ENCODE measurements around the gene PCSK6.
"Not testable (repeated sequence)": the region's sequence is repeated elsewhere in the genome, so short reads cannot be mapped to it uniquely, and the experiment has no call there.

PCSK6 gene

GRCh38 chr15:101381671-101382212, 107.8 kb downstream of the PCSK6 start:
- Histone ChIP-seq H3K27ac (ENCODE audit: low read depth in 2 of 2, low read length in 2 of 2) (no peak overlapping the region), H3K27me3 (ENCODE audit: control insufficient read depth in 2 of 2, insufficient read depth in 2 of 2, low read length in 2 of 2) (no peaks in the 10 kb centered on the region), H3K4me3 (ENCODE audit: low read length in 2 of 2) (no peak overlapping the region), H3K9me3 (ENCODE audit: control insufficient read depth in 2 of 2, low read length in 2 of 2) (no peaks in the 10 kb centered on the region), H3K9ac (ENCODE audit: low read depth in 1 of 2, low read length in 2 of 2) (no peak overlapping the region), H3K4me1 (ENCODE audit: control insufficient read depth in 2 of 2, insufficient read depth in 2 of 2, low read length in 2 of 2) (no peaks in the 10 kb centered on the region), H3K36me3 (ENCODE audit: control insufficient read depth in 2 of 2, insufficient read depth in 2 of 2, low read length in 2 of 2) (peaks cover 3 to 8% of the 10 kb centered on the region in 2 donors)

GRCh38 chr15:101380146-101380545, 109.4 kb downstream of the PCSK6 start:
- H3K9ac ChIP-seq (ENCODE audit: low read depth in 1 of 2, low read length in 2 of 2) = no peak overlapping the region
- peaks cover 0 to 5% of the 10 kb centered on the region in 2 donors for H3K36me3 ChIP-seq (ENCODE audit: control insufficient read depth in 2 of 2, insufficient read depth in 2 of 2, low read length in 2 of 2)
- no peak overlapping the region for H3K27ac ChIP-seq (ENCODE audit: low read depth in 2 of 2, low read length in 2 of 2)
- no peaks in the 10 kb centered on the region for H3K9me3 ChIP-seq (ENCODE audit: control insufficient read depth in 2 of 2, low read length in 2 of 2)
- no peaks in the 10 kb centered on the region for H3K4me1 ChIP-seq (ENCODE audit: control insufficient read depth in 2 of 2, insufficient read depth in 2 of 2, low read length in 2 of 2)
- H3K4me3 ChIP-seq (ENCODE audit: low read length in 2 of 2) = no peak overlapping the region
- no peaks in the 10 kb centered on the region for H3K27me3 ChIP-seq (ENCODE audit: control insufficient read depth in 2 of 2, insufficient read depth in 2 of 2, low read length in 2 of 2)

GRCh38 chr15:101379647-101380046, 109.9 kb downstream of the PCSK6 start:
- Histone ChIP-seq H3K9me3 (ENCODE audit: control insufficient read depth in 2 of 2, low read length in 2 of 2) (no peaks in the 10 kb centered on the region), H3K4me1 (ENCODE audit: control insufficient read depth in 2 of 2, insufficient read depth in 2 of 2, low read length in 2 of 2) (no peaks in the 10 kb centered on the region), H3K36me3 (ENCODE audit: control insufficient read depth in 2 of 2, insufficient read depth in 2 of 2, low read length in 2 of 2) (peaks cover 0 to 5% of the 10 kb centered on the region in 2 donors), H3K4me3 (ENCODE audit: low read length in 2 of 2) (no peak overlapping the region), H3K9ac (ENCODE audit: low read depth in 1 of 2, low read length in 2 of 2) (no peak overlapping the region), H3K27ac (ENCODE audit: low read depth in 2 of 2, low read length in 2 of 2) (no peak overlapping the region), H3K27me3 (ENCODE audit: control insufficient read depth in 2 of 2, insufficient read depth in 2 of 2, low read length in 2 of 2) (no peaks in the 10 kb centered on the region)

GRCh38 chr15:101378879-101379278, 110.6 kb downstream of the PCSK6 start:
- Histone ChIP-seq H3K4me1 (ENCODE audit: control insufficient read depth in 2 of 2, insufficient read depth in 2 of 2, low read length in 2 of 2) (no peaks in the 10 kb centered on the region), H3K9me3 (ENCODE audit: control insufficient read depth in 2 of 2, low read length in 2 of 2) (no peaks in the 10 kb centered on the region), H3K4me3 (ENCODE audit: low read length in 2 of 2) (no peak overlapping the region), H3K36me3 (ENCODE audit: control insufficient read depth in 2 of 2, insufficient read depth in 2 of 2, low read length in 2 of 2) (peaks cover 0 to 5% of the 10 kb centered on the region in 2 donors), H3K27ac (ENCODE audit: low read depth in 2 of 2, low read length in 2 of 2) (no peak overlapping the region), H3K27me3 (ENCODE audit: control insufficient read depth in 2 of 2, insufficient read depth in 2 of 2, low read length in 2 of 2) (no peaks in the 10 kb centered on the region), H3K9ac (ENCODE audit: low read depth in 1 of 2, low read length in 2 of 2) (no peak overlapping the region)

GRCh38 chr15:101378171-101378755, 111.2 kb downstream of the PCSK6 start:
- H3K9me3 ChIP-seq (ENCODE audit: control insufficient read depth in 2 of 2, low read length in 2 of 2) = no peaks in the 10 kb centered on the region
- H3K27me3 ChIP-seq (ENCODE audit: control insufficient read depth in 2 of 2, insufficient read depth in 2 of 2, low read length in 2 of 2) = no peaks in the 10 kb centered on the region
- H3K36me3 ChIP-seq (ENCODE audit: control insufficient read depth in 2 of 2, insufficient read depth in 2 of 2, low read length in 2 of 2) = peaks cover 0 to 5% of the 10 kb centered on the region in 2 donors
- H3K4me3 ChIP-seq (ENCODE audit: low read length in 2 of 2) = no peak overlapping the region
- H3K9ac ChIP-seq (ENCODE audit: low read depth in 1 of 2, low read length in 2 of 2) = no peak overlapping the region
- H3K4me1 ChIP-seq (ENCODE audit: control insufficient read depth in 2 of 2, insufficient read depth in 2 of 2, low read length in 2 of 2) = peaks cover 3 to 4% of the 10 kb centered on the region in 2 donors
- H3K27ac ChIP-seq (ENCODE audit: low read depth in 2 of 2, low read length in 2 of 2) = no peak overlapping the region

- Histone ChIP-seq H3K4me1 (ENCODE audit: control insufficient read depth in 2 of 2, insufficient read depth in 2 of 2, low read length in 2 of 2) (peaks cover 10 to 18% of the 10 kb centered on the region in 2 donors), H3K36me3 (ENCODE audit: control insufficient read depth in 2 of 2, insufficient read depth in 2 of 2, low read length in 2 of 2) (peaks cover 0 to 3% of the 10 kb centered on the region in 2 donors)
These were observed 112.7 kb downstream of the PCSK6 start for GRCh38 chr15:101376615-101377395.

GRCh38 chr15:101375006-101375405, 114.5 kb downstream of the PCSK6 start:
- peaks cover 10 to 20% of the 10 kb centered on the region in 2 donors for H3K4me1 ChIP-seq (ENCODE audit: control insufficient read depth in 2 of 2, insufficient read depth in 2 of 2, low read length in 2 of 2)
- H3K9me3 ChIP-seq (ENCODE audit: control insufficient read depth in 2 of 2, low read length in 2 of 2); H3K4me3 ChIP-seq (ENCODE audit: low read length in 2 of 2); H3K27ac ChIP-seq (ENCODE audit: low read depth in 2 of 2, low read length in 2 of 2); H3K27me3 ChIP-seq (ENCODE audit: control insufficient read depth in 2 of 2, insufficient read depth in 2 of 2, low read length in 2 of 2); H3K36me3 ChIP-seq (ENCODE audit: control insufficient read depth in 2 of 2, insufficient read depth in 2 of 2, low read length in 2 of 2); H3K9ac ChIP-seq (ENCODE audit: low read depth in 1 of 2, low read length in 2 of 2): not testable (repeated sequence)

More at GRCh38 chr15:101376615-101377395, 112.7 kb downstream of the PCSK6 start:
- Histone ChIP-seq H3K9me3 (ENCODE audit: control insufficient read depth in 2 of 2, low read length in 2 of 2) (no peaks in the 10 kb centered on the region), H3K27me3 (ENCODE audit: control insufficient read depth in 2 of 2, insufficient read depth in 2 of 2, low read length in 2 of 2) (no peaks in the 10 kb centered on the region), H3K9ac (ENCODE audit: low read depth in 1 of 2, low read length in 2 of 2) (no peak overlapping the region), H3K4me3 (ENCODE audit: low read length in 2 of 2) (no peak overlapping the region), H3K27ac (ENCODE audit: low read depth in 2 of 2, low read length in 2 of 2) (no peak overlapping the region)

- Histone ChIP-seq H3K36me3 (ENCODE audit: control insufficient read depth in 2 of 2, insufficient read depth in 2 of 2, low read length in 2 of 2) (peaks cover 0 to 3% of the 10 kb centered on the region in 2 donors), H3K27ac (ENCODE audit: low read depth in 2 of 2, low read length in 2 of 2) (no peak overlapping the region)
These were observed 115.2 kb downstream of the PCSK6 start for GRCh38 chr15:101374326-101374725.

GRCh38 chr15:101373577-101373976, 115.9 kb downstream of the PCSK6 start:
- H3K9me3 ChIP-seq (ENCODE audit: control insufficient read depth in 2 of 2, low read length in 2 of 2) = no peaks in the 10 kb centered on the region

More at GRCh38 chr15:101374326-101374725, 115.2 kb downstream of the PCSK6 start:
- Histone ChIP-seq H3K4me3 (ENCODE audit: low read length in 2 of 2) (no peak overlapping the region), H3K4me1 (ENCODE audit: control insufficient read depth in 2 of 2, insufficient read depth in 2 of 2, low read length in 2 of 2) (peaks cover 10 to 20% of the 10 kb centered on the region in 2 donors), H3K9ac (ENCODE audit: low read depth in 1 of 2, low read length in 2 of 2) (no peak overlapping the region), H3K9me3 (ENCODE audit: control insufficient read depth in 2 of 2, low read length in 2 of 2) (no peaks in the 10 kb centered on the region), H3K27me3 (ENCODE audit: control insufficient read depth in 2 of 2, insufficient read depth in 2 of 2, low read length in 2 of 2) (no peaks in the 10 kb centered on the region)

GRCh38 chr15:101372960-101373525, 116.5 kb downstream of the PCSK6 start:
- no peak overlapping the region for H3K4me3 ChIP-seq (ENCODE audit: low read length in 2 of 2)
- peaks cover 10 to 20% of the 10 kb centered on the region in 2 donors for H3K4me1 ChIP-seq (ENCODE audit: control insufficient read depth in 2 of 2, insufficient read depth in 2 of 2, low read length in 2 of 2)
- no peak overlapping the region for H3K27ac ChIP-seq (ENCODE audit: low read depth in 2 of 2, low read length in 2 of 2)
- H3K27me3 ChIP-seq (ENCODE audit: control insufficient read depth in 2 of 2, insufficient read depth in 2 of 2, low read length in 2 of 2) = no peaks in the 10 kb centered on the region
- no peaks in the 10 kb centered on the region for H3K9me3 ChIP-seq (ENCODE audit: control insufficient read depth in 2 of 2, low read length in 2 of 2)
- no peak overlapping the region for H3K9ac ChIP-seq (ENCODE audit: low read depth in 1 of 2, low read length in 2 of 2)
- H3K36me3 ChIP-seq (ENCODE audit: control insufficient read depth in 2 of 2, insufficient read depth in 2 of 2, low read length in 2 of 2) = peaks cover 0 to 3% of the 10 kb centered on the region in 2 donors

More at GRCh38 chr15:101373577-101373976, 115.9 kb downstream of the PCSK6 start:
- Histone ChIP-seq H3K27me3 (ENCODE audit: control insufficient read depth in 2 of 2, insufficient read depth in 2 of 2, low read length in 2 of 2) (no peaks in the 10 kb centered on the region), H3K27ac (ENCODE audit: low read depth in 2 of 2, low read length in 2 of 2) (no peak overlapping the region), H3K36me3 (ENCODE audit: control insufficient read depth in 2 of 2, insufficient read depth in 2 of 2, low read length in 2 of 2) (peaks cover 0 to 3% of the 10 kb centered on the region in 2 donors), H3K4me1 (ENCODE audit: control insufficient read depth in 2 of 2, insufficient read depth in 2 of 2, low read length in 2 of 2) (peaks cover 10 to 20% of the 10 kb centered on the region in 2 donors), H3K9ac (ENCODE audit: low read depth in 1 of 2, low read length in 2 of 2) (no peak overlapping the region), H3K4me3 (ENCODE audit: low read length in 2 of 2) (no peak overlapping the region)
